GM21526 (cell line): ENCODE data around the gene CD248.
A peak's percentile ranks its signal among the peaks of the same experiment; 100 is the strongest.
"Not testable (repeated sequence)": the region's sequence is repeated elsewhere in the genome, so short reads cannot be mapped to it uniquely, and the experiment has no call there.

Source experiments
- ATAC-seq: cut with Tn5 transposase; IDR thresholded peaks from one replicate; pipeline ENCODE4 v1.9.1; 2021; ENCODE audit warnings: moderate library complexity; ENCODE audit not compliant: unreplicated experiment, low FRiP score

CD248 gene

GRCh38 chr11:66313321-66314185 lies 3.3 kb downstream of the CD248 start:
- ATAC-seq = no peak

GRCh38 chr11:66312549-66313320 lies 4.1 kb downstream of the CD248 start:
- ATAC-seq = peak; percentile 45

DNA sequence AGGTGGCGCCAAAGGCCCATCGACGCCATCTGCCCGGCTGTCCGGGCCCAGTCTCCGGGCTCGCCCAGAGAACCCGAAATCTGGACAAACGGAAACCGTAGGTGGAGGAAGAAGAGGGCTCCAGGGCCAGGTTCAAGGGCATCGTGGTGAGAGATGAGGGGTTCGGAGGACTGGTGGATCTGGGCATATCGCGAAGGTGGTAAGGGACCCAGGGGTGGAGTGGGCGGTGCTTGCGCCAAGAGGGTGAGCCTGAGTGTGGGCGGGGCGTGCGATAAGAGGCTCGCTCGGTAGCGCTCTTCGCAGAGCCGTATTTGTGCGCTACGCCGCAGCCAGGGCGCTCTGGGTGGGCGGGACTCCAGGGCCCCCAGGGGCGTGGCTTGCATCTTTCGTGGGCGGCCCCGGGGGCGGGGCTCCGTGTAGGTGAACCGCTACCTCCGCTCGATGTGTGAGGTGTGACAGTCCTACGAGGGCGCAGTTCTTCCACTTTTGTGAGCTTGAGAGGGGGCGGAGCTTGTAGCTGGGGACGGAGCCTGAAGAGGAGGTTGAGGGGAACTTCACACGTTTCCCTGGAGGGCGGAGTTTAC lies 4.8 kb downstream of the CD248 start:
- peak; percentile 54 for ATAC-seq

DNA sequence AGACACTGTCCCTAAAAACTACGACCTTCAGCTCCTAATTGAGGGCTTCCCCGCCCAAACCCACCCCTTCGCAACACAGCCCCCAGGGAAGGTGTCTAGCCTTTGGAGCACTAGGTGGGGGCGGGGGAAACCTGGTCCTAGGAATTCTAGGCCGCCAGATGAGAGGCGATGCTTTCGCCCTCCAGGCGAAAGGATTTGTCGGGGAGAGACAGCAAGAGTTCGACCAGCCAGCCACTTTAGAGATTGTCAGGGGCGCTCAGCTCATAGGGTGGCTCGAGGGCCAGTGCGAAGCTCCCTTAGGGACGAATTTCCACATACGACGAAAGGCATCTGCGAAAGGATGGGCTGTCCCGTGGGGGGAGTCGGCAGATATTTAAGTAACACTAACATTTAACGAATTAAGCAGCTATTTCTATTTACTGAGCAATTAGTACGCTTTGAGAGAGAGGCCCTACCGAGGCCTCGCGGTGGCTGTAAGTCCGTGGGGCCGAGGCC lies 5.3 kb downstream of the CD248 start:
- no peak for ATAC-seq

DNA sequence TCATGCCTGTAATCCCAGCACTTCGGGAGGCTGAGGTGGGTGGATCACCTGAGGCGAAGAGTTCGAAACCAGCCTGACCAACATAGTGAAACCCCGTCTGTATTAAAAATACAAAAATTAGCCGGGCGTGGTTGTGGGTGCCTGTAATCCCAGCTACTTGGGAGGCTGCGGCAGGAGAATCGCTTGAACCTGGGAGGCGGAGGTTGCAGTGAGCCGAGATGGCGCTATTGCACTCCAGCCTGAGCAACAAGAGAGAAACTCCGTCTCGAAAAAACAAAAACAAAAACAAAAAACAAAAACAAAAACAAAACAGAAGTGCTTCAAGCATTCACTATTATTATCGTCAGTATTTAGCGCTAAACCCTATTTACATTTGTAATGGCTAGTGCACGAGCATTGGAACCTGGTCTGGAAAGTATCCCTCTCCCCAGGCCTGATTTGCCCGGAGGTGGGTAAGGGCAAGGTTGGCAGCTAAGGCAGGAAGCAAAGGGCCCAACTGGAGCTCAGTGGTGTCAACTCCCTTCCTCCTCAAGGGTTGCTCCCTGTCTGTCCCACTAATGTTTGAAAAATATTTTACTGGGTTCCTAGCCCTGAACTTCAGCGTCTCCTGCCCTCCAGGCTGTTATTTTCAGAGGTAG lies 5.9 kb downstream of the CD248 start:
- not testable (repeated sequence) for ATAC-seq

DNA sequence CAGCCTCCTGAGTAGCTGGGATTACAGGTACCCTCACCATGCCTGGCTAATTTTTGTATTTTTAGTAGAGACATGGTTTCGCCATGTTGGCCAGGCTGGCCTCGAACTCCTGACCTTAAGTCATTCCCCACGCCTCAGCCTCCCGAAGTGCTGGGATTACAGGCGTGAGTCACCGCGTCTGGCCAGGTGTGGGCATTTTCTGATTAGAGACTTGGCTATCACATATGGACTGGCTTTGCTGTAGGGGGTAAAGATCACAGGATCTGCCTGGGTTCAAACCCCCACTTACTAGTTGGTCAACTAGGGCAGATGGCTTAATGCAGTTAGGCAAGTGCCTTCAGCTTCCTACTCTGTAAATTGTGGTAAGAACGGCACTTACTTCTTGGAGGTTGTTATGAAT lies 6.5 kb downstream of the CD248 start:
- no peak for ATAC-seq

DNA sequence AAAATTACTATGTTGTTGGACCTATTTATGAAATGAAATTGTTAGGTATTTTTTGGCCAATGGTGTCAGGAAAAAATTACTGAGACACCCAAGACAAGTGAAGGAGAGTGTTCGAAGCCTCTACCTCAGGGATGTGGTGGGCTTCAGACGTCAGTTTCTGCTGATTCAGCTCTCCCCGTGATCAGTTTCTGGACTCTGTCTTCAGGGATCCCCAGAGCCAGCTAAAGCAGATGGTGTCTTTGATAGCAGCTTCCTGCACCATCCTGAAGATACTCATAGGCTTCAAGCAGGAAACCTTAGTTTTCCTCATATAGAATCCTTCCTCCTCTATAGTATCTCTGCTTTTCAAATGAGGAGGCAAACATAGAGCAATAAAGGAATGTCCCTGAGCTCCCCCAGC lies 7.4 kb downstream of the CD248 start:
- no peak for ATAC-seq

DNA sequence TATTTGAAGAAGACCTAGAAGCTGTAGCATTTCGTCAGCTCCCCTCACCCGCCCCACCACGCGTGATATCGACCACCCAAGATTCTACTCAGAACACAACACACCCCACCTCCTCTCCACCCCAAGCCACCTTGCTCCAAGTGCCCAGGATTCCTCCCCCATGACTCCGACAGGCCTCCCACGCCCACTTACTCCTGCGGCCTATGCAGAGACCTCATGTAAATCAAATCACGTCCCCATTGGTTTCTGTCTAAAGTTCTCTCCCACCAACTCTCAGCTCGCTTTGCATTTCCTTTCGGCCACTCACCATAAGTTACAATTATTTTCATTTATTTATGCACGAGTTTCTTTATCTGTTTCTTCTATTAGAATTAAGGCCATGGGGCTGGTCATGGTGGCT lies 14.2 kb downstream of the CD248 start:
- no peak for ATAC-seq

DNA sequence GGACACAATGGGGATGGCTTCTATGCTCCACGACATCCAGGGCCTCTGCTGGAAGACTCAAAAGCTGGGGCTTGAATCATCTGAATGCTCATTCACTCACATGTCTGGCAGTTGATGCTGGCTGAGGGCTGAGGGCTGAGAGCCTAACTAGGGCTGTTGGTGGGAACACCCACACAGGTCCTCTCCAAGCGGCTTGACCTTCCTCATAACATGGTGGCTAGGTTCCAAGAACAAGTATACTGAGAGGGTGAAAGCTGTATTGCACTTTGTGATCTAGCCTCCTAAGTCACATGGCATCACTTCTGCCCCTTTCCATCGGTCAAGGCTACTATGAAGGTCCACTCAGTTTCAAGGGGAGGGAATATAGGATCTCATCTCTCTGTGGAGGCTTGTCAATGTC lies 17.7 kb downstream of the CD248 start:
- ATAC-seq = no peak

DNA sequence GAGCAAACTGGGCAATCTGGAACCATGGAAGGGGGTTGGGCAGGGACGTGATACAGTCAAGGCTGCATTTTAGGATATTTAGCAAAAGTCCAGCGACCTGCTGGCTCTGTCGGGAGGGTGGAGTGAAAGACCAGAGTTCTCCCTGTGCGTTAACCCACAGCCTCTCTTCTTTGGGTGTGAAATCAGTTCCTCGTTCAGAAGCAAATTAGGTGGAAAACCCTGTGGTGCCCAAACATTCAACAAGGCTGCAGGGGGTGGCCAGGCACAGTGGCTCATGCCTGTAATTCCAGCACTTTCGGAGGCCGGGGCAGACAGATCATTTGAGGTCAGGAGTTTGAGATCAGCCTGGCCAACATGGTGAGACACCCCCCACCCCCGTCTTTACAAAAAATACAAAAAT lies 19.2 kb downstream of the CD248 start:
- no peak for ATAC-seq

GRCh38 chr11:66294626-66295620 lies 21.9 kb downstream of the CD248 start:
- no peak for ATAC-seq

GRCh38 chr11:66293777-66294625 lies 22.8 kb downstream of the CD248 start:
- no peak for ATAC-seq

DNA sequence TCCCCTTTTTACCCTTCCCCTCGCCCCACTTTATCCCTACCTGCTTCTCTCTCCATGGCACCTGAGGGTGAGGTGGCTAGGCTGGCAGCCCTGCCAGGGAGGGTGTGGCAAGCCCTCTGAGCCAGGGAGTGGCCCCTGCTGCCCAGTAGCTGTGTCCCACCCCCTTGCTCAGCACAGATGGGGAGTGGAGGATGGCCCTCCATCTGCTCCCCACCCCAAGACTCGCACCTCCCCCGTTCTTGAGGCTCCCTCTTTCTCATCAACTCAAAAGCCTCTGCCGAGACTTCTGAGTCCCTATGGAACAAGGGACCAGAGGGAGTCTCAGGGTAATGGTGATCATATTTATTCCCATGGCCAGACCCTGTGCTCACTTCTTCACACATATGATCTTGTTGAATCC lies 23.5 kb downstream of the CD248 start:
- ATAC-seq = no peak

GRCh38 chr11:66292543-66293332 lies 24.1 kb downstream of the CD248 start:
- ATAC-seq = no peak

- ATAC-seq = no peak
Measured at GRCh38 chr11:66291706-66292542, 24.9 kb downstream of the CD248 start, which contains the start of gene TMEM151A. TSS of gene TMEM151A (plus strand) at chr11:66291894. CDS start at chr11:66292014, 120 bp downstream.

- ATAC-seq = no peak
Measured at GRCh38 chr11:66291303-66291705, 25.5 kb downstream of the CD248 start.

GRCh38 chr11:66290330-66290621 lies 26.6 kb downstream of the CD248 start:
- ATAC-seq = no peak
